Ishikawa (cell line): ENCODE measurements around the gene FAM219A.

Experiments
- CEBPB ChIP-seq: IDR thresholded peaks from 2 replicates; pipeline ENCODE4 v1.6.1; 2012
- CREB1 ChIP-seq: IDR thresholded peaks from 2 replicates; pipeline ENCODE4 v1.6.1; 2012; ENCODE audit warnings: low read depth
- EGR1 ChIP-seq: IDR thresholded peaks from 2 replicates; pipeline ENCODE4 v1.6.1; 2012
- EP300 ChIP-seq: IDR thresholded peaks from 2 replicates; pipeline ENCODE4 v1.6.1; 2012; ENCODE audit warnings: borderline replicate concordance
- FOXM1 ChIP-seq: IDR thresholded peaks from 2 replicates; pipeline ENCODE4 v1.6.1; 2012; ENCODE audit warnings: low read depth, borderline replicate concordance
- MAX ChIP-seq: IDR thresholded peaks from 2 replicates; pipeline ENCODE4 v1.6.1; 2012
- NFIC ChIP-seq: IDR thresholded peaks from 2 replicates; pipeline ENCODE4 v1.6.1; 2012
- RAD21 ChIP-seq: IDR thresholded peaks from 2 replicates; pipeline ENCODE4 v1.6.1; 2012; ENCODE audit warnings: low read depth
- TAF1 ChIP-seq: IDR thresholded peaks from 2 replicates; pipeline ENCODE4 v1.6.1; 2012; ENCODE audit warnings: low read depth, mild to moderate bottlenecking
- TCF12 ChIP-seq: IDR thresholded peaks from 2 replicates; pipeline ENCODE4 v1.6.1; 2012; ENCODE audit warnings: low read depth
- TEAD4 ChIP-seq: IDR thresholded peaks from 2 replicates; pipeline ENCODE4 v1.6.1; 2012
- YY1 ChIP-seq: IDR thresholded peaks from 2 replicates; pipeline ENCODE4 v1.6.1; 2012; ENCODE audit warnings: low read depth
- ZBTB7A ChIP-seq: IDR thresholded peaks from 2 replicates; pipeline ENCODE4 v1.6.1; 2012; ENCODE audit warnings: low read depth
- TF ChIP-seq, protein P1 (sequence below): IDR thresholded peaks from 2 replicates; pipeline ENCODE4 v1.6.1; 2012
- TF ChIP-seq, protein P2 (sequence below): IDR thresholded peaks from 2 replicates; pipeline ENCODE4 v1.6.1; 2012; ENCODE audit warnings: low read depth, mild to moderate bottlenecking

FAM219A gene

GRCh38 chr9:34371886-34372466 is 86.4 kb downstream of the FAM219A start:
- no peak for TF ChIP-seq TEAD4
- no peak for TF ChIP-seq MAX
- TF ChIP-seq EGR1 = no peak
- TF ChIP-seq TAF1 = no peak
- no peak for TF ChIP-seq CEBPB
- TF ChIP-seq, protein P1, sequence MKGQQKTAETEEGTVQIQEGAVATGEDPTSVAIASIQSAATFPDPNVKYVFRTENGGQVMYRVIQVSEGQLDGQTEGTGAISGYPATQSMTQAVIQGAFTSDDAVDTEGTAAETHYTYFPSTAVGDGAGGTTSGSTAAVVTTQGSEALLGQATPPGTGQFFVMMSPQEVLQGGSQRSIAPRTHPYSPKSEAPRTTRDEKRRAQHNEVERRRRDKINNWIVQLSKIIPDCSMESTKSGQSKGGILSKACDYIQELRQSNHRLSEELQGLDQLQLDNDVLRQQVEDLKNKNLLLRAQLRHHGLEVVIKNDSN = no peak
- no peak for TF ChIP-seq RAD21
- TF ChIP-seq NFIC = no peak
- TF ChIP-seq CREB1 = no peak
- TF ChIP-seq, protein P2, sequence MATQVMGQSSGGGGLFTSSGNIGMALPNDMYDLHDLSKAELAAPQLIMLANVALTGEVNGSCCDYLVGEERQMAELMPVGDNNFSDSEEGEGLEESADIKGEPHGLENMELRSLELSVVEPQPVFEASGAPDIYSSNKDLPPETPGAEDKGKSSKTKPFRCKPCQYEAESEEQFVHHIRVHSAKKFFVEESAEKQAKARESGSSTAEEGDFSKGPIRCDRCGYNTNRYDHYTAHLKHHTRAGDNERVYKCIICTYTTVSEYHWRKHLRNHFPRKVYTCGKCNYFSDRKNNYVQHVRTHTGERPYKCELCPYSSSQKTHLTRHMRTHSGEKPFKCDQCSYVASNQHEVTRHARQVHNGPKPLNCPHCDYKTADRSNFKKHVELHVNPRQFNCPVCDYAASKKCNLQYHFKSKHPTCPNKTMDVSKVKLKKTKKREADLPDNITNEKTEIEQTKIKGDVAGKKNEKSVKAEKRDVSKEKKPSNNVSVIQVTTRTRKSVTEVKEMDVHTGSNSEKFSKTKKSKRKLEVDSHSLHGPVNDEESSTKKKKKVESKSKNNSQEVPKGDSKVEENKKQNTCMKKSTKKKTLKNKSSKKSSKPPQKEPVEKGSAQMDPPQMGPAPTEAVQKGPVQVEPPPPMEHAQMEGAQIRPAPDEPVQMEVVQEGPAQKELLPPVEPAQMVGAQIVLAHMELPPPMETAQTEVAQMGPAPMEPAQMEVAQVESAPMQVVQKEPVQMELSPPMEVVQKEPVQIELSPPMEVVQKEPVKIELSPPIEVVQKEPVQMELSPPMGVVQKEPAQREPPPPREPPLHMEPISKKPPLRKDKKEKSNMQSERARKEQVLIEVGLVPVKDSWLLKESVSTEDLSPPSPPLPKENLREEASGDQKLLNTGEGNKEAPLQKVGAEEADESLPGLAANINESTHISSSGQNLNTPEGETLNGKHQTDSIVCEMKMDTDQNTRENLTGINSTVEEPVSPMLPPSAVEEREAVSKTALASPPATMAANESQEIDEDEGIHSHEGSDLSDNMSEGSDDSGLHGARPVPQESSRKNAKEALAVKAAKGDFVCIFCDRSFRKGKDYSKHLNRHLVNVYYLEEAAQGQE = no peak
- TF ChIP-seq TCF12 = no peak

- no peak for TF ChIP-seq CEBPB
- no peak for TF ChIP-seq TCF12
- no peak for TF ChIP-seq TAF1
- TF ChIP-seq EGR1 = no peak
- no peak for TF ChIP-seq MAX
- no peak for TF ChIP-seq ZBTB7A
- TF ChIP-seq, protein P2 = no peak
Observed at GRCh38 chr9:34370970-34371880, 87.1 kb downstream of the FAM219A start.

- no peak for TF ChIP-seq MAX
- TF ChIP-seq EP300 = no peak
- no peak for TF ChIP-seq FOXM1
- no peak for TF ChIP-seq NFIC
- TF ChIP-seq TCF12 = no peak
- no peak for TF ChIP-seq EGR1
- no peak for TF ChIP-seq TAF1
- no peak for TF ChIP-seq TEAD4
- no peak for TF ChIP-seq CREB1
- no peak for TF ChIP-seq ZBTB7A
- no peak for TF ChIP-seq RAD21
- TF ChIP-seq, protein P2 = no peak
- no peak for TF ChIP-seq YY1
Observed at GRCh38 chr9:34370335-34370969, 87.9 kb downstream of the FAM219A start.

DNA sequence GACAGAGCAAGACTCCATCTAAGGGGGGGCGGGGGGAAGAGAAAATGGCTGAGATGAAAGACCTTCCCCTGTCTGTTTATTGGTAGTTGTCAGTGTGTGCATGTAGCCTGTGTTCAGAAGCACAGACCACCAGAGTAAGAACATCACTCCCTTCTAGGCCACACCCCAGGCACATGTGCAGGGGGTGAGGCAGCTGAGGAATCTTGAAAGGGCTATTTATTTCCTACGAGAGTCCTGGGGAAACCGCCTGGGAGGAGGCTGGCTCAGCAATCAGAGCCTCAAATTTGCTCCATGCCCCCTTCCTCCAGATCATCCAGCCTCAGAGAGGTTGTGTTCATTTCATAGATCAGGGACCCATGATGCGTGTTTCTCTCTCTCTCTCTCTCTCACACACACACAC is 88.7 kb downstream of the FAM219A start:
- no peak for TF ChIP-seq CEBPB
- no peak for TF ChIP-seq EP300
